CD4-positive, alpha-beta T cell treated with Interleukin-17A for 1 hour (primary cell): Measurements from ENCODE around the gene COL15A1.
A peak's percentile ranks its signal among the peaks of the same experiment; 100 is the strongest.
"Not testable (repeated sequence)": the region's sequence is repeated elsewhere in the genome, so short reads cannot be mapped to it uniquely, and the experiment has no call there.

ENCODE experiments used
- DNase-seq: peaks from one replicate; pipeline ENCODE4 v3.0.0-alpha.2; 2020

Gene COL15A1

DNA sequence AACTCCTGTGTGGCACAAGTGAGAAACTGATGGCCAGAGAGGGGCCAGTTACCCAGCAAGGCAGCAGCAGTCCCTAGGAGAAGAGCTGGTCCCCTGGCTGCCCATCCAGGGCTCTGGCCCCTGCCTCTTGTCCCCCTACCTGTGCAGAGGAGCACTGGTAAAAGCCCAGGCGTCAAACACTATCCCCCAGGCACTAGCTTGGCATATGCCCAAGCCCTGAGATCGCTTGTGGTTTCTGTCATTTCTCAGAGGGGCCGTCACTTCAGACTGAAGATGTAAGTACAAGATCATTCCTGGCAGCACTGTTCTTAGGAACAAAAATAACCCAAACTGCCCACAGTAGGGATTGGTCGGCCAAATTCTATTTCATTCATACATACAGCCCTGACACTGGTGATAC is 53.9 kb downstream of the COL15A1 start:
- no peak for DNase-seq

DNA sequence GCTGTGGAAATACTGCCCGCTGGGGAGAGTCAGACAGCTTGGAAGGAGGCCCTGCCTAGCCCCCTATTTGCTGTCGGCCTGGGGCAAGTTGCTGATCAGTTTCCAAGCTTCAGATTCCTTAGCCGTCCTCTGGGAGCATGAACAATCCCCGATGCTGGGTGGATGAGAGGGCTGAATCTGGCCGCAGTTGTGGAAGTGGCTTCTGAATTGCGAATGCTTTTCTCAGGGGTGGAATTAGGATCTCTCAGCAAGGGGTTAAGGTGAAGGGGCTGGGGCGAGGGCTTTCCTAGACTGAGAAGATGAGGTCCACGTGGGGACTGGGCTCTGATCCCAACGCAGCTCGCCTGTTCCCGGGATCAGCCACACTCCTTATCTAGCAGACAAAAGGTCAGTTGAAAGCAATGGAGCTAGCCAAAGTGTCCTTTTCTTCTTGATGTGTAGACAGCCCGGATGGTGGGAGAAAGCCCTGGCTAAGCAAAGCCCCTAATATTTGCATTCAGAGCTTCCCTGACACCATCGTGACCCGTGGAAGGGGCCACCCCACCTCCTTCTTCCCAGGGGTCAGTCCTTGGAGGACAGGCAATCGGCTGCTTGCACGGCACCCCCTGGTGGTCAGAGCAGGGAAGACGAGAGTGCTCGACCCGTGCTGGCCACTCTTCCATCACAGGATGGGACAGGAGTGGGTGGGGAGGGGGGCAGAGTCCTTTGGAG is 54.9 kb downstream of the COL15A1 start:
- peak; percentile 61 for DNase-seq

DNA sequence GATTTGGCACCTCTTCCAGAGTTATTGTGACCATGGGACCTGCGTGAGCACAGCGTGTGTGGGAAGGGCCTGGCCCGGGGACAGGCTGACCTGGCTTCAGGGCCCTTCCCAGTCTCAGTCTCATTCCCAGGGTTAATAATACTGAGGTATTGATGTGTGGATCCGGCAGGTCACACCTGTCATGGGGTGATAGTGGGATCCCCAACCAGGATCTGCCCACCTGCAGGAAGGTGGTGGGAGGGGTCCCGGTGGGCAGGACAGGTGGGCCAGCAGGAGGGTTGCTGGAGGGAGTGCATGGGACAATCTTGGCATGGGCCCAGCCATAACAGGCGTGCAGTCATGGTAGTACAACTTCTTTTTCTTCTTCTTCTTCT is 55.4 kb downstream of the COL15A1 start:
- DNase-seq = no peak

DNA sequence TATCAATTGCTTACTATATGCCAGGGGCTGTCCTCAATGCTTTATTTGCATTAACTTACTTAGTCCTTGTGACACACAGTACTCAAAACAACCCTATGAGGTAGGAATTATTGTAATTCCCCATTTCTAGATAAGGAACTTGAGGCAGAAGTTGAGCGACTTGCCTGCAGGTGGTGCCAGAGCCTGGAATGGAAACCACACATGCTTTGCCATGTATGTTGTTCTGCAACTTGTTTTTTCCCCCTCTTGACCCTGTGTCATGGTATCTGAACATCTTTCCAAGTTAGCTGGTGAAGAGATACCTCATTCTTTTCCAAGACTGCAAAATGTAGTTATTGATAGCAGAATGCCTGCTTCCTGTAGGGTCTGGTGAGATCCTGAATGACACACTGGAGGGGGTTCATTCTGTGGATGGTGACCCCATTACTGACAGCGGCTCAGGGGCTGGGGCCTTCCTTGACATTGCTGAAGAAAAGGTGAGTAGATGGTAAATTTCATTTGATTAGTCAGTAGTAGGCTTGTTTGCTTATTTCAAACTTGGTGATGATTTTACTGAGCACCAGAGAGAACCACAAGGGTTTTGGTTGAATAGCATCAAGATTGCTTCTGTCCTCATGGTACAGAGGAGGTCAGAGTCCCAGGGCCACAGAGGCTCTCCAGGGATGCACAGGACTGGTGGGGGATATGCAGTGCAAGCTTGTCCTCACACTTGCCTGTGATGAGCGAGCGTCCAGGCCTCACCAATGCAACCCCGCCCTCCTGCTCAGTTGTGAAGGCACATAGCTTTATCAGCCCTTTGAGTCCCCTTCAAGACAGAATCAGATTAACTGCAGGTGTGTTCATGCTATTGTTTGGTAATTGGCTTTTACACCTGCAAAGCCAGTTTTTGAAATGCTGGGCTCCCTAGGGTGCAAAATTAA is 57.0 kb downstream of the COL15A1 start:
- DNase-seq = peak; percentile 74

DNA sequence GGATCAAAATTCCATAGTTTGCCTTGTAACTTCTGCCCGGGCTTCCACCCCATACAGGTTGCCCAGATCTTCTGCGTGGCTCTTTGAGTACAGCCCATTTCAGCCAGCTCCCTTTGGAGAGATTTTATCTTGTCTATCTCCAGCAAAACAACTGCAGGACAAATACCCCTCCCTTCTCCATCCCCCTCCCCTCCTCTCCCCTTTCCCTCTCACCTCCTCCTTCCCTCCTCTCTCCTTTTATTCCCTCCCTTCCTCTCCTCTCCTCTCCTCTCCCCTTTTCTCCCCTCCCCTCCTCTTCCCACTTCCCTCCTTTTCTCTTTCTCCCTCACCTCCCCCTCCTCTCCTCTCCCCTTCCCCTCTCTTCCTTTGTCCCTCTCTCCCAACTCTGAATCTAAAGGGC is 58.2 kb downstream of the COL15A1 start:
- no peak for DNase-seq

DNA sequence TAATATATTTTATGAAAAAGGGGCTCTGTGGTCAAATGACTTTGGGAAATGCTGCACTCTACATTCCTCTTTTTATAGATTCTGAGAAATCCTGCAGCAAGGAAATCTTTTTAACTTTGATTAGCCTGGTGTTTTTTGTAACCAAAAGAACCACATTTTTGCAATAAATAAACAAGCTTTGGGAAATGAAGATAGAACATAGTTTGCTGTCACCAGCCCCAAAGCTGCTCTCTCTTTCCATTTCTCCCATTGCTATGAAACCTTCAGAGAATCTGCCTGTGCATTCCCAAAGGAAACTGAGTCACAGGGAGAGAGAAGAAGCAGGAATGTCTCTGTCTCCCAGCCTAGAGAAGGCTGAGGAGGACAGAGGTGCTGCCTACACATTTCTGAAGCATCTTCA is 59.0 kb downstream of the COL15A1 start:
- no peak for DNase-seq

DNA sequence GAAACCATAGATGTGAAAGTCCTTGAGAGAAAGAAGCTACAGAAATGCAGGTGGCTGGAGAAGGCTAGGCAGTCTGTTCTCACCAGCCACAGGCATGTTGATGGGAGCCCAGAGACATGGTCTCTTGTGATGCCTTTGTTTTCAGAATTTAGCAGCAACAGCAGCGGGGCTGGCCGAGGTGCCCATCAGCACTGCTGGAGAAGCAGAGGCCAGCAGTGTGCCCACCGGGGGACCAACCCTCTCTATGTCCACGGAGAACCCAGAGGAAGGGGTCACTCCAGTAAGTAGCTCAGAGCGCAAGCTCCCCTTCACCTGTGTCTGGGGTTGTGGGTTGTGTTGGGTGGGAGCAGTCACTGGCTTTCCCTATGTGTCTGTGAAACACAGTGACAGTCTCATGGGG is 59.6 kb downstream of the COL15A1 start:
- no peak for DNase-seq

DNA sequence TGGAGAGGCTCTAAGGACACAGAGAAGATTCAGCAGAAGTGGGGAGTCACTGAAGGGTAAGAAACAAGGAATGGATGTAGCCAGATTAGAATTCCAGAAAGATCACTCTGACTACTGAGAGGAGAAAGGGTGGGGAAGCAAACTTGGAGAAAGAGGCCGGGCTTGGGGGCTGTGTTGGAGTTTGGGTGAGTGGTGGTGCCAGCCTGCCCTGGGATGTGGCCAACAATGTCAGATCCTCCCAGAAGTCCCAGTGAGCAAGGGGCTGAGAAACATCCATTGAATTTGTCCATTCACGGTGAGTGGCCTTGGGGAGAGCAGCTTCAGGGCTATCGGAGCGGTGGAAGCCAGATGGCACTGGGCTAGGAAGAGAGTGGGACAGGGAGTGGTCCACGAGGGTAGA is 60.4 kb downstream of the COL15A1 start:
- no peak for DNase-seq

DNA sequence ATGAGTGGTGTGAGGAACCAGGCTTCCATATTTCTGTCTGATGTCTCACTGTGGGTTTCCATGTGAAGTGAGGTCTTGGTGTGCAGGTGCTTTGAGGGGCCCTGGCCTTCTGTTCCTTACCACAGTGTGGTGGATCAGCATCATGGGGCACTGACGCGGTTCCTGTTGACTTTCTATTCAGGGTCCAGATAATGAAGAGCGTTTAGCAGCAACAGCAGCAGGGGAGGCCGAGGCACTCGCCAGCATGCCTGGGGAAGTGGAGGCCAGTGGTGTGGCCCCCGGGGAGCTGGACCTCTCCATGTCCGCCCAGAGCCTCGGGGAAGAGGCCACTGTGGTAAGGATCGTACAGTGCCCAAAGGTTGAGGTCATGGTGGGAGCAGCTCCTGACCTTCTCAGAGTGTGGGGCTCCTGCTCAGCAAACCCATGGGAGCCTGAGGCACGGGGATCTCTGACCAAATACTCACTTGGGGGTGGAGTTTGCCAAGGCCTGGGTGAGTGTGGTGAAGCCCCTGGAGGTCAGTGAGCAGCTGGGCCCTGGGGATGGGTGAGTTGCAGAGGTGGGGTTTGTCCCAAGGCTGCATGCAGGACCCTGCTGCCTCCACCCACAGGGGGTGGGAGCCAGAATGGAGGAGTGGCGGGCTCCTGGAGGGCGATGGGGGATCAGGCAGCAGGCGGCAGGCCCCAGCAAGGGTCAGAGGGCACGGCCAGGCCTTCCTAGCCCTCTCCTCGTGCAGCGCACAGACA is 61.2 kb downstream of the COL15A1 start:
- no peak for DNase-seq

DNA sequence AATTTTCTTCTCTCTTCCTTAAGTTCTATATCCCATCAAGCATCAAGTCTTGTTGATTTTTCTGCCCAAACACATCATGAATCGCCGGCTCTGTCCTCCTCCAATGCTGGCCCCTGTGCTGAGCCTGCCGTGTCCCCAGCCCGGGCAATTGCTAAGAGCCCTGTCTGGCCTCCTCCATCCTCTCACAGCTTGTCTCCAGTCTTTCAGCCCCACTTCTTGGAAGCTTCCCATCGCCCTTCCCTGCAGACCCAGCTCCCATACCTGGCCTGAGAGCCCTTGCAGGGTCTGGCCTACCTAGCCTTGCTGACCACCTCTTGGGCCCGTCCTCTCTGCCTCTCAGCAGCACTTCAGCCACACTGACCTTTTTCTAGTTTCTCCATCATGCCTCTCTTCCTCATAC is 61.9 kb downstream of the COL15A1 start:
- DNase-seq = no peak

DNA sequence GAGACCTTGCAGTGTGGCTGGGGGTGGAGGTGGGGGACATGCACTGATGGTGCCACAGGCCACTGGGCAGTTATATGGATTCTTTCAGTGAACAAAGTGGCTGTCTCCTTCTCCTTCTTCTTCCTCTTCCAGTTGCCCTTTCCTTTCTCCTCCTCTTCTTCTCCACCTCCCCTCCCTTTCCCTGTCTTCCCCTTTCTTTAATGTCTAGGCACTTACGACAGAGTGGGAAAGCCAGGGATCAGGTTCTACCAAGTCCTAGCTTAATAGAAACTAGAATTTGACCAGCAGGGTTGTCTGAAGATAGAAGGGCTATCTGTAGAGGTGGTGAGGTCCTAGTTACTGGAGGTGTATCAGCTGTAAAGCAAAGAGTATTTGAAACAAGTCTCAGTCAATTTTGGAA is 62.8 kb downstream of the COL15A1 start:
- DNase-seq = no peak

DNA sequence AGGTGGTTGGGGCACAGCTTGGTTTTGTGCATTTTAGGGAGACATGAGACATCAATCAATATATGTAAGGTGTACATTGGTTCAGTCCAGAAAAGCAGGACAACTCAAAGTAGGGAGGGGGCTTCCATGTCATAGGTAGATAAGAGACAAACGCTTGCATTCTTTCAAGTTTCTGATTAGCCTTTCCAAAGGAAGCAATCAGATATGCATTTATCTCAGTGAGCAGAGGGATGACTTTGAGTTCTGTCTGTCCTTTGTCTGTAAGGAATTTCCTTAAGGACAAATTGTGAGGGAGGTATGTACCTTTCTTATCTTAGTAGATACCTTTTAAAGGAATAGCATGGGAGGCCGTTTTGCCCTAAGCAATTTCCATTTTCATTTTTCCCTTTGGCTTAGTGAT is 63.3 kb downstream of the COL15A1 start:
- no peak for DNase-seq

DNA sequence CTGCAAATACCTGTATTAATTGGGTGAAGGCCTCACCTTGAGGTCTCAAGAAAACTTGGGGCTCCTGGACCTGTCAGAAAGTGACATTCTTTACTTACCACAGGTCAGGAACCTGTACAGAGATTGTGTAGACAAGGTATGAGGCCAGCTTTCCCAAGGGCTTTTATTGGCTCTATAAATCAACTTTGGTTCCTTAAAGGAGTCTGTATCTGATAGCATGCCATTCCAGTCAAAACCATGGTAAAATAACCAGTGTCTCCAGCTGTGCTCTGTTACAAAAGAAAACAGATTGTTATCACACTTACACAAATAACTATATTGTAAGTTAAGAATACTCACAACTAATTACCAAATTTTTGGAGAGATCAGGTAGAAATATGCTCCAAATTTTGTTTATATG is 64.5 kb downstream of the COL15A1 start:
- DNase-seq = no peak

DNA sequence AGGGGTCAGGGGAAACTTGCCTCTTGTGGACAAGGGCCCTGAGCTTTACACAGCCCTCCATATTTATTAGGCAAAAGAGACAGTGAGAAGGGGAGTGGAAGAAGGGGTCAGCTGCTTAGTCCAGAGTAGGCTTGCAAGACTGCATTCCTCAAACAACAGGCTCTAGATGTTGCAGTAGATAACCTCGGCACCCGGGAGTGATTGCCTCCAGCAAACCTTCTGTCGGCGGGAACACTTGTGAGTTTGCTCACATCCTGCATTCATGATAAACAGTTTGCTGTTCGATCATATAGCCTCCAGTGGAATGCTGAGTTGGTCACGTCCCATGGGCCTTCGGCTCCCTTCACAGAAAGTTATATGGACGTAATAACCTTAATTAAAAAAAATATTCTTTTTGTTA is 66.7 kb downstream of the COL15A1 start:
- not testable (repeated sequence) for DNase-seq

DNA sequence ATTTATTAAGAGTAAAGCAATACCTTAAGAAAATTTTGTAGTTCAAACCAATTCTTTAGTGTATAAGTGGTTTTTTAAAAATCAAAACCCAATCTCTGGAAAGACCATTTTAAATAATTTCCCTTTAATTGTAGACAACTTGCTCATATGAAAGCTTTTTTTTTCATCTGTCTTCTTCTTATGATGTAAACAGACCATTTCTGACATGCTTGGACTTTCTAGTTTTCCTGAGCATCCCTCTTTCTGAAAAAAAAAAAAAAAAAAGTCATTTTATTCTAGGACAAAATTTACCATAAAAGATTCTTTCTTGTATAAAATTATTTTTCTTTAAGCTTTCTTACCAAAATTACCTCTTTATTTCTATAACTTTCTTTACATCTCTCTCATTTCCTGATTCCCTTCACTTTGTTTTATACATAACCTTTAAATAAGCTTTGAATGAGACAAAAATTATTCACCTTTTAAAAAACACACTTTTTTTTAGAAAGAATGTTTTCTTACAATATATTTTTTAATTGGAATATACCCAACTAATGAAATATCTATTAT is 67.5 kb downstream of the COL15A1 start:
- DNase-seq = no peak

DNA sequence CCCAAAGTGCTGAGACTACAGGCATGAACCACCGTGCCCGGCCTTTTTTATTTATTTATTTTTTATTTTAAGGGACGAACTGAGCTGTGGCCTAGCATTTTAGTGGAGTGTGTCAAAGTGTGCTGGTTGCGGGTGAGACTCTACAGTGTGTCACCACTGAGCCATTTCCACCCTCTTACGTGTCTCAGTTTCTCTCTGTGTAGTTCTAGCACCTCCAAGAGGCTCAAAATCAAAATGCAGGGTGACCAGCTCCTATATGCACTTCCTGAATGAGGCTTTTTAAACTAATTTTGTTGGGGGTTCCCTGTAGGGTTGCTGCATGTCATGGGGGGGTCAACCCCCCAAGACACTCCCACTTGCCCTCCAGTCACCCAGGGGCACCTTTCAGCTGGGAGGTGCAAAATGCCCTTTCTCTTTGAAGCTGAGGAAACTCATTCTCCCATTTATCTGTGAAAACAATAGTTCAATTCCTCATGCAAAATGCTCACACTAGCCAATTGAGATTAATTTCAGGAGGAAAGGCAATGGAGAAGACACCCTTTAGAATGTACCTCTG is 69.3 kb downstream of the COL15A1 start:
- DNase-seq = peak; percentile 46

DNA sequence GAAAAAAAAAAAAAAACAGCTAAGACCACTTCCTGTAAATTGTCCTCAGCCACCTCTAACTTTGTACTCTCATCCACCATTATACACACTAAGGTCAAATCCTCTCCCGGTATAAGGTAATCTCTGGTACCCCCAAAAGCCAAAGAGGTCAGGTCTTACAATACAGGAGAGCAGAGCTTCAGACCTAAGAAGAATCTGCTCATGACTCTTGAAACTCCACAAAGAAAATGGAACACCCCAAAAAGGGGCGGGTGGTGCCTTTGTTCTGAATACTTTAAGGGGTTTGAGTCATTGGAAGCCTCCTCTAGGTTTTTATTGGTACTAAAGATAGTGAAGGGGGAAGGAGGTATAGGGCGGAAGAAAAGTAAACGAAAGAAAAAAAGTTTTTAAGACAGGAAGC is 69.8 kb downstream of the COL15A1 start:
- peak; percentile 14 for DNase-seq

DNA sequence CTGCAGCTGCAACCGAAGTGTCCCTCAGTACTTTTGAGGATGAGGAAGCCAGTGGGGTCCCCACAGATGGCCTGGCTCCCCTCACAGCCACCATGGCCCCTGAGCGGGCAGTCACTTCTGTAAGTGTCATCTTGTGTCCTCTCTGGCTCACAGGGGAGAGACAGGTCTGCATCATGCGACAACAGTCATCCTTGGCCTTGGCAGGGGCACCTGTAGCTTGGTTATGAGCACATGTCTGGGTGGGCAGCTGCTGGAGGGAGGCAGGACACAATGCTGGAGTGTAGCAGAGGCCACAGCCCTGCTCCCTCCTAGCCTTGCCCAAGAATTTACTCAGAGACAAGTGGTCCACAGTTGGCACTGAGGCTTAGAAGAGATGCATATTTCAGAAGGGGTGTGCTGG is 71.7 kb downstream of the COL15A1 start:
- no peak for DNase-seq

DNA sequence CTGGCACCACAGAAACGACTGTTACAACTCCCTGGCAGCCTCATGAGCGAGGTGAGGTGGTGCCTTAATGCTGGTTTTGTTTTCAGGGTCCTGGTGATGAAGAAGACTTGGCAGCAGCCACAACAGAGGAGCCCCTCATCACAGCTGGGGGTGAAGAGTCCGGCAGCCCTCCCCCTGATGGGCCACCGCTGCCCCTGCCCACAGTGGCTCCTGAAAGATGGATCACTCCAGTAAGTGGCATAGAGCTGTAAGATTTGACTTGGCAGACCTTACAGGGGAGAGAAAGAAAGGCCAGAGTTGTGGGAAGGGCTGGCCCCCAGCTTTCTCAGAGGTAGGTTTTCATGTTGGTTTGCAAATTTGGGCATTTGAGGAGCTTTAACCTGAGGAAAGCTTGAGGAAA is 72.2 kb downstream of the COL15A1 start:
- no peak for DNase-seq

DNA sequence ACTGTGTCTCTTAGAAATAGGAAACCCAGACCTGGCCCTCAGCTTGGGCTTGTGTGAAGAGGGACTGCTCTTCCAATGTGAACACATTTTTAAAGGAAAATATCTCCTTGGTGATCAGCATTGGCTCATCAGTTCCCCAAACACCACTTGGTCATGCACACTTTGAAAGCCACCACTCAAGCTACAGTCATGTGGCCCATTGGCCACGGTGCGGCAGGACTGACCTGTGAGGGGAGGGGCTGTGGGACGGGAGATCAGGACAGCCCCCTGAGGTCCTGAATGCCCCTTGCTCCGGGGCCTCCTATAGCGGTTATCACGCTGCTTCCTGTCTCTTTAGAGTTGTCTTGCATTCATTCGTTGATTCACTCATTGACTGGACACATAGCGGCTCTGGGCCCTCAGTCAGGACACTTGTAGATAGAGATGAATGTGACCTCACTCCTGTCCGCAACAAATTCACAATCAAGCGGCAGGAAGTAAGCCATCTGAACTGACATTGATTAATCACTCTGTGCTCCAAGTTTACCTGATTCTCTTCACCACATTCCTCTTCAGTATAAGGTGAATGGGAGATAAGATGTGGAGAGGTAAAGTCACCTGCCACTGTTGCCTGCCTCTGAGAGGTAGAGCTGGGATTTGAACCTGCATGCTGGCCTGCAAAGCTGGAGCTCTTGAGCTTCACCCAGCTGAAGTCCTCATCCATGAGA is 73.1 kb downstream of the COL15A1 start:
- DNase-seq = no peak

DNA sequence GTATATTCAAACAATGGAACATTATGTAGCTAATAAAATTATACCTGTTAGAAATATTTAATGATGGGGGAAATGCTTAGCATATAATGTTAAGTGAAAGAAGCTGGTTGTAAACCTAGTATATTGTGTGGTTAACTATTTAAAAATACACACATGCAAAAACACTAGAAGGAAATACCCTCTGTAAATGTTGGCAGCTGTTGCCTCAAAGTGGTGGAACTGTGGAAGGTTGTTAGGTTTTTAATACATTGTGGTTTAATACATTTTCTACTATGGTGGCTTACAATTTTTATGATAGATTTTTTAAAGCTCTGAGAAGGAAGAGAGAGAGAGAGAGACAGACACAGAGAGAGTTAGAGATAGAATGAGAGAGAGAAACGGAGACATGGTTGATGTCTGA is 74.9 kb downstream of the COL15A1 start:
- DNase-seq = no peak
